Measurements from ENCODE around the gene TMEM26.

Gene TMEM26

DNA sequence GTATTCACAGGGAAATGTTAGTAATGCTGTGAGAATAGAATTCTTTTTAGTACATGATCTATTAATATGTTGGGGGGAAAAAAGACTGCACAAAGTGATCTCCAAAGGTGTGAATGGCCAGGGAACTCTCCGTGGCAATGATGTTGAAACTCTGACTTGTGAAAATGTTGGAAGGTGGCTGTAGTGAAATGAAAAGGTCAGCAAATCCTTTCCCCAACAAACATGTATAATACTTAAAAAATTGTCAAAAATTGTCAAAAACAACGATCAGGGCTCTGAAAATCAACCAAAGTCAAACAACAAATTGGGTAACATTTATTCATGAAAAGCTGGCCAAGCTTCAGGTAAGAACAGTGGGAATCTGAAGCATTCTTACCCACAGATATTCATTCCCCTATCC is 35.5 kb downstream of the TMEM26 start:
- TF ChIP-seq OSR1 (CRISPR knock-in tag; IDR thresholded peaks at IDR 0.05) (no peak), RARB (CRISPR knock-in tag; IDR thresholded peaks at IDR 0.05) (no peak)

DNA sequence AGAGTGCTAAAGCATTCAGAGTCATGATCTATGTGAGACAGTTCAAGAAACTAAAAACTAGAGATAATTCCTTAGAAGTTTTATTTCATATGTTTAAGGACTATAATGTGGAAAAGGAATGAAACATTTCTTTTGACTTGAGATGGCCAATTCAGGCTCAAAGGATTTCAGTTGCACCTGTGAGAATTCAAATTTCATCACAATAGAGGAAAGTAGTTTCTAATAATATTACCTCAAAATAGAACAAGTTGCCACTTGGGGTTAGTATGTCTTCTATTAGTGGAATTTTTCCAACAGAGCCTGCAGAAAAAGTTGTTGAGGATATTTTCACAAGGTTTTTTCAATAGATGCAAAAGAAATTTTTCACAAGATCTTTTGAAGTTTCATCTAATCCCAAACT is 37.4 kb downstream of the TMEM26 start:
- no peak for ATAC-seq
- TF ChIP-seq ZC3H10 (CRISPR knock-in tag; IDR thresholded peaks at IDR 0.05), result no peak

More for the DNA sequence above, 35.5 kb downstream of the TMEM26 start:
- no peak for ATAC-seq

DNA sequence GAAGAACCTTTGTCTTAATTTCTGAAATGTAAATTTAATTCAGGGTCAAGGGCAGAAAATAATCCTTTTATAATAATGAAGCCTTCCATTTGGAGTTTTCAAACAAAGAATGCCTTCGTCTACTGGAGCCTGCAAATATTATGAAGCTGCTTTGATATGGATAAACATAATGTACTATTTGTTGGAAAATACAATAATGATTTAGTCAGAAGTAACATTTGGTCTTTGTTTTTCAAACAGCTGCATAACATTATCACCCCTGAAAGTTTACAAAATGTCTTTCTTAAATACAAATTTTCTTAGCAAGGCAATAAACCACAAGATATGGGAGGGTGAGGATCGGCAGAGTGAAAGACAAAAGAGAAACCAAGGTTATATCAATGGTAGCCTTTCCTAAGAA is 41.5 kb downstream of the TMEM26 start:
- ATAC-seq, result no peak
- TF ChIP-seq ZNF70 (CRISPR knock-in tag; IDR thresholded peaks at IDR 0.05) (no peak), ZNF8 (CRISPR knock-in tag; IDR thresholded peaks at IDR 0.05) (no peak), ESRRG (CRISPR knock-in tag; IDR thresholded peaks at IDR 0.05) (no peak), OSR1 (CRISPR knock-in tag; IDR thresholded peaks at IDR 0.05) (no peak), ZFP3 (CRISPR knock-in tag; IDR thresholded peaks at IDR 0.05) (no peak), PPARA (CRISPR knock-in tag; IDR thresholded peaks at IDR 0.05; ENCODE audit: borderline replicate concordance) (no peak), GLIS3 (CRISPR knock-in tag; IDR thresholded peaks at IDR 0.05) (no peak), SNAI2 (CRISPR knock-in tag; IDR thresholded peaks at IDR 0.05) (no peak), ZNF565 (CRISPR knock-in tag; conservative IDR thresholded peaks at IDR 0.05; ENCODE audit: low read depth) (no peak), ARNTL (CRISPR knock-in tag; IDR thresholded peaks at IDR 0.05; ENCODE audit: borderline replicate concordance, low read depth) (no peak)
- TF ChIP-seq, protein P1, sequence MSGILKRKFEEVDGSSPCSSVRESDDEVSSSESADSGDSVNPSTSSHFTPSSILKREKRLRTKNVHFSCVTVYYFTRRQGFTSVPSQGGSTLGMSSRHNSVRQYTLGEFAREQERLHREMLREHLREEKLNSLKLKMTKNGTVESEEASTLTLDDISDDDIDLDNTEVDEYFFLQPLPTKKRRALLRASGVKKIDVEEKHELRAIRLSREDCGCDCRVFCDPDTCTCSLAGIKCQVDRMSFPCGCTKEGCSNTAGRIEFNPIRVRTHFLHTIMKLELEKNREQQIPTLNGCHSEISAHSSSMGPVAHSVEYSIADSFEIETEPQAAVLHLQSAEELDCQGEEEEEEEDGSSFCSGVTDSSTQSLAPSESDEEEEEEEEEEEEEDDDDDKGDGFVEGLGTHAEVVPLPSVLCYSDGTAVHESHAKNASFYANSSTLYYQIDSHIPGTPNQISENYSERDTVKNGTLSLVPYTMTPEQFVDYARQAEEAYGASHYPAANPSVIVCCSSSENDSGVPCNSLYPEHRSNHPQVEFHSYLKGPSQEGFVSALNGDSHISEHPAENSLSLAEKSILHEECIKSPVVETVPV (CRISPR knock-in tag; IDR thresholded peaks at IDR 0.05), result no peak
- TF ChIP-seq, protein P2, sequence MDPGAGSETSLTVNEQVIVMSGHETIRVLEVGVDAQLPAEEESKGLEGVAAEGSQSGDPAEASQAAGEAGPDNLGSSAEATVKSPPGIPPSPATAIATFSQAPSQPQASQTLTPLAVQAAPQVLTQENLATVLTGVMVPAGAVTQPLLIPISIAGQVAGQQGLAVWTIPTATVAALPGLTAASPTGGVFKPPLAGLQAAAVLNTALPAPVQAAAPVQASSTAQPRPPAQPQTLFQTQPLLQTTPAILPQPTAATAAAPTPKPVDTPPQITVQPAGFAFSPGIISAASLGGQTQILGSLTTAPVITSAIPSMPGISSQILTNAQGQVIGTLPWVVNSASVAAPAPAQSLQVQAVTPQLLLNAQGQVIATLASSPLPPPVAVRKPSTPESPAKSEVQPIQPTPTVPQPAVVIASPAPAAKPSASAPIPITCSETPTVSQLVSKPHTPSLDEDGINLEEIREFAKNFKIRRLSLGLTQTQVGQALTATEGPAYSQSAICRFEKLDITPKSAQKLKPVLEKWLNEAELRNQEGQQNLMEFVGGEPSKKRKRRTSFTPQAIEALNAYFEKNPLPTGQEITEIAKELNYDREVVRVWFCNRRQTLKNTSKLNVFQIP (CRISPR knock-in tag; IDR thresholded peaks at IDR 0.05; ENCODE audit: borderline replicate concordance, low read depth), result no peak
- TF ChIP-seq, protein P3, sequence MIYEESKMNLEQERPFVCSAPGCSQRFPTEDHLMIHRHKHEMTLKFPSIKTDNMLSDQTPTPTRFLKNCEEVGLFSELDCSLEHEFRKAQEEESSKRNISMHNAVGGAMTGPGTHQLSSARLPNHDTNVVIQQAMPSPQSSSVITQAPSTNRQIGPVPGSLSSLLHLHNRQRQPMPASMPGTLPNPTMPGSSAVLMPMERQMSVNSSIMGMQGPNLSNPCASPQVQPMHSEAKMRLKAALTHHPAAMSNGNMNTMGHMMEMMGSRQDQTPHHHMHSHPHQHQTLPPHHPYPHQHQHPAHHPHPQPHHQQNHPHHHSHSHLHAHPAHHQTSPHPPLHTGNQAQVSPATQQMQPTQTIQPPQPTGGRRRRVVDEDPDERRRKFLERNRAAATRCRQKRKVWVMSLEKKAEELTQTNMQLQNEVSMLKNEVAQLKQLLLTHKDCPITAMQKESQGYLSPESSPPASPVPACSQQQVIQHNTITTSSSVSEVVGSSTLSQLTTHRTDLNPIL (CRISPR knock-in tag; IDR thresholded peaks at IDR 0.05; ENCODE audit: low read depth), result no peak
- TF ChIP-seq, protein P4, sequence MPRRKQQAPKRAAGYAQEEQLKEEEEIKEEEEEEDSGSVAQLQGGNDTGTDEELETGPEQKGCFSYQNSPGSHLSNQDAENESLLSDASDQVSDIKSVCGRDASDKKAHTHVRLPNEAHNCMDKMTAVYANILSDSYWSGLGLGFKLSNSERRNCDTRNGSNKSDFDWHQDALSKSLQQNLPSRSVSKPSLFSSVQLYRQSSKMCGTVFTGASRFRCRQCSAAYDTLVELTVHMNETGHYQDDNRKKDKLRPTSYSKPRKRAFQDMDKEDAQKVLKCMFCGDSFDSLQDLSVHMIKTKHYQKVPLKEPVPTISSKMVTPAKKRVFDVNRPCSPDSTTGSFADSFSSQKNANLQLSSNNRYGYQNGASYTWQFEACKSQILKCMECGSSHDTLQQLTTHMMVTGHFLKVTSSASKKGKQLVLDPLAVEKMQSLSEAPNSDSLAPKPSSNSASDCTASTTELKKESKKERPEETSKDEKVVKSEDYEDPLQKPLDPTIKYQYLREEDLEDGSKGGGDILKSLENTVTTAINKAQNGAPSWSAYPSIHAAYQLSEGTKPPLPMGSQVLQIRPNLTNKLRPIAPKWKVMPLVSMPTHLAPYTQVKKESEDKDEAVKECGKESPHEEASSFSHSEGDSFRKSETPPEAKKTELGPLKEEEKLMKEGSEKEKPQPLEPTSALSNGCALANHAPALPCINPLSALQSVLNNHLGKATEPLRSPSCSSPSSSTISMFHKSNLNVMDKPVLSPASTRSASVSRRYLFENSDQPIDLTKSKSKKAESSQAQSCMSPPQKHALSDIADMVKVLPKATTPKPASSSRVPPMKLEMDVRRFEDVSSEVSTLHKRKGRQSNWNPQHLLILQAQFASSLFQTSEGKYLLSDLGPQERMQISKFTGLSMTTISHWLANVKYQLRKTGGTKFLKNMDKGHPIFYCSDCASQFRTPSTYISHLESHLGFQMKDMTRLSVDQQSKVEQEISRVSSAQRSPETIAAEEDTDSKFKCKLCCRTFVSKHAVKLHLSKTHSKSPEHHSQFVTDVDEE (CRISPR knock-in tag; IDR thresholded peaks at IDR 0.05), result no peak

DNA sequence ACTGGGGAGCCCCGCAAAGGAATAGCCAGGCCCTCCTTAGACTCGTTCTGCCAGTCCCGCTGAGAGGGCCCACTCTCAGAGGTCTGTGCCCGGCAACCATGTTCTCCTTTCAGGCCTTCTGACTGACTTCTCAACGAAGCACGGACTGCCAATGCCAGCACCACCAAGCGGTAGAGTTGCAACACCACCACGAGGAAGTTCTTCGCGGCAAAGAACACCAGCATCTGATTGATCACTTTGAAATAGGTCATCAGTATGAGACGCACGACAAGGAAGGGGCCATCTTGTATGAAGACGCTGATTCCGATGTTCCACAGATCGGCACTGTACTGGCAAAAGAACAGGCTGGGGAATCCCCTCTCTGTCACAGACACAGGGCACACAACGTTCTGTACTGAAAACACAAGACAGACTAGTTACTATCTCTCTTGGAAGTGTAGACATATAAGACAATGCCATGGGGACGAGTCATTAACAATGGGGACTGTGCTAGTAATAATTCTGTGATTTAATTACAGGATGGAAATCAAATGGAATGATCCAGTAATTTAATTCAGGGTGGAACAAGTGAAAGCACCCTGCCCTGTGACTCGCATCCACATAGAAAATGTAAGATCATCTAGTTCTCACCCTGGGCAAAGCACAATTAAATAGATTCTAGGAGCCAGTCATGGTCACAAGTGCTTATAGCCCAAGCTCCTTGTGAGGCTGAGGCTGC is 42.7 kb downstream of the TMEM26 start:
- no peak for ATAC-seq
- no peak for TF ChIP-seq ZFP3 (CRISPR knock-in tag; IDR thresholded peaks at IDR 0.05)
- no peak for TF ChIP-seq OSR1 (CRISPR knock-in tag; IDR thresholded peaks at IDR 0.05)
- no peak for TF ChIP-seq TOX (CRISPR knock-in tag; IDR thresholded peaks at IDR 0.05; ENCODE audit: borderline replicate concordance)
- TF ChIP-seq TCF4 (CRISPR knock-in tag; IDR thresholded peaks at IDR 0.05; ENCODE audit: borderline replicate concordance), result no peak
- no peak for TF ChIP-seq ZNF8 (CRISPR knock-in tag; IDR thresholded peaks at IDR 0.05)
- no peak for TF ChIP-seq CSDC2 (CRISPR knock-in tag; IDR thresholded peaks at IDR 0.05)
- no peak for TF ChIP-seq ZNF70 (CRISPR knock-in tag; IDR thresholded peaks at IDR 0.05)
- TF ChIP-seq, protein P4 (CRISPR knock-in tag; IDR thresholded peaks at IDR 0.05), result no peak
- TF ChIP-seq, protein P3 (CRISPR knock-in tag; IDR thresholded peaks at IDR 0.05; ENCODE audit: low read depth), result no peak
- no peak for TF ChIP-seq GLIS3 (CRISPR knock-in tag; IDR thresholded peaks at IDR 0.05)
- TF ChIP-seq ZC3H10 (CRISPR knock-in tag; IDR thresholded peaks at IDR 0.05), result no peak
- TF ChIP-seq, protein P1 (CRISPR knock-in tag; IDR thresholded peaks at IDR 0.05), result no peak
- TF ChIP-seq, protein P2 (CRISPR knock-in tag; IDR thresholded peaks at IDR 0.05; ENCODE audit: borderline replicate concordance, low read depth), result no peak
- no peak for TF ChIP-seq ISL1 (CRISPR knock-in tag; IDR thresholded peaks at IDR 0.05)
